ENCODE results near the gene MSANTD1. TPM values are rescaled to one million over a fixed set of nuclear protein-coding genes. Genes with fewer than 3 reads are reported as not detected.
A peak's percentile ranks its signal among the peaks of the same experiment; 100 is the strongest.

MSANTD1 gene
- total and polyA plus RNA-seq, 2 donors (not counting 3 experiments of a cell fraction or from before 2014, with no cell fraction given): 0.14 to 1.2 TPM

DNA sequence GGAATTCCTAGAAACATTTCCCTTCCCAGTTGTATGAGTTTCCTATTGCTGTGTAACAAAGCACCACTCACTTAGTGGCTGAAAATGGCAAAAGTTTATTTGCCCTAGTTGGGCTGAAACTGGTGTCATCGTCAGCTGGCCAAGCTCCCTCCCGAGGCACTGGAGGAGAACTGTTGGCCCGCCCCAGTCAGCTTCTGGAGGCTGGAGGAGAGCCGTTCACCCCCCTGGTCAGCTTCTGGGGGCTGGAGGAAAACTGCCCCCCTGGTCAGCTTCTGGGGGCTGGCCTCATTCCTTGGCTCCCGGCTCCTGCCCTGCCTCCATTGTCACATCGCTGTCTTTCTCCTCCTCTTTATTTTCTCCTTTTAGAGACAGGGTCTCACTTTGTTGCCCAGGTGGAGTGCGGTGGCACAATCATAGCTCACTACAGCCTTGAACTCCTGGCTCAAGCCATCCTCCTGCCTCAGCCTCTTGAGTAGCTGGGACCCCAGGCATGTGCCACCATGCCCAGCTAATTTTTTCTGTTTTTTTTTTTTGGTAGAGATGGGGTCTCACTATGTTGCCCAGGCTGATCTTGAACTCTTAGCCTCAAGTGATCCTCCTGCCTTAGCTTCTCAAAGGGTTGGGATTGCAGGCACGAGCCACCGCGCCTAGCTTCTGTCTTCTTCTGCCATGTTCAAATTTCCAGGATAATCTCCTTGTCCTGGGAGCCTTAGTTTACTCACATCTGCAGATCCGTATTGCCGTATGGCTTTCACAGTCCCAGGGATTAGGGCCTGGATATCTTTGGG is 47.1 kb downstream of the MSANTD1 start:
- Histone ChIP-seq H3K4me3 (replicated peaks in 1 of 3; ENCODE audit: insufficient read depth in 1 of 3, low read depth in 1 of 3, low read length in 3 of 3) (no peak overlapping the region), H3K27me3 (ENCODE audit: control insufficient read depth in 2 of 2, insufficient read depth in 2 of 2, low read length in 2 of 2) (no peaks in the 10 kb centered on the region), H3K9me1 (replicated peaks; ENCODE audit: control insufficient read depth, extremely low read depth, insufficient read depth, low read length) (no peaks in the 10 kb centered on the region), H3K9ac (replicated peaks; ENCODE audit: extremely low read depth, insufficient read depth, low read length) (no peak overlapping the region), H3K4me1 (ENCODE audit: control insufficient read depth, extremely low read depth, insufficient read depth, low read length) (peaks cover 23% of the 10 kb centered on the region), H3K79me2 (ENCODE audit: control insufficient read depth, insufficient read depth, low read length) (peaks cover 72% of the 10 kb centered on the region), H3K4me2 (ENCODE audit: insufficient read depth, low read length) (no peak overlapping the region), H3K36me3 (ENCODE audit: control insufficient read depth in 2 of 2, extremely low read depth in 1 of 2, insufficient read depth in 2 of 2, low read length in 2 of 2) (no peaks in the 10 kb centered on the region), H3K9me3 (replicated peaks; ENCODE audit: control insufficient read depth, insufficient read depth, low read length) (no peaks in the 10 kb centered on the region), H4K20me1 (replicated peaks; ENCODE audit: control insufficient read depth, extremely low read depth, insufficient read depth, low read length) (no peaks in the 10 kb centered on the region), H2AFZ (ENCODE audit: low read depth, low read length) (no peak overlapping the region), H3K27ac (ENCODE audit: insufficient read depth, low read depth, low read length) (no peak overlapping the region)
- no TSS peak for BruUV-seq (replicated peaks)
- FAIRE-seq (peak; percentile 26), DNase-seq (ENCODE audit: low read depth, low spot score) (no peak)
- intact Hi-C loops (cut with micrococcal nuclease) (no loop called here), dilution Hi-C loops (cut with MboI; ENCODE audit: extremely low pct_ligation_motif_present, low sequenced_read_pairs) (no loop called here)
- ChIA-PET POLR2A (no interaction called here), CTCF (no interaction called here)
- TF ChIP-seq FOS (IDR thresholded peaks at IDR 0.05; ENCODE audit: borderline replicate concordance, insufficient read depth, low read length): no peak
- no peak for TF ChIP-seq CTCF (IDR thresholded peaks at IDR 0.05; ENCODE audit: extremely low read depth in 1 of 2, insufficient read depth in 1 of 2, low read depth in 1 of 2, low read length in 2 of 2)
- no peak for TF ChIP-seq POLR2AphosphoS5 (IDR thresholded peaks at IDR 0.05; ENCODE audit: insufficient read depth, low read depth, low read length)
- no peak for TF ChIP-seq POLR2A (IDR thresholded peaks at IDR 0.05; ENCODE audit: low read depth, low read length)
- TF ChIP-seq JUN (IDR thresholded peaks at IDR 0.05; ENCODE audit: borderline replicate concordance, insufficient read depth, insufficient read length, low read depth): no peak
- no peak for TF ChIP-seq GATA2 (IDR thresholded peaks at IDR 0.05; ENCODE audit: insufficient read depth, insufficient read length, low read depth, low read length)
- TF ChIP-seq MAX (IDR thresholded peaks at IDR 0.05; ENCODE audit: insufficient read depth, insufficient read length): no peak
- TF ChIP-seq MYC (IDR thresholded peaks at IDR 0.05; ENCODE audit: low read depth, low read length): no peak
- TF ChIP-seq EZH2 (IDR thresholded peaks at IDR 0.05; ENCODE audit: borderline replicate concordance, low read depth, low read length, severe bottlenecking): no peak
